Effector memory CD4-positive, alpha-beta T cell (primary cell): ENCODE measurements around the gene ANTXR1.
"Not testable (repeated sequence)": the region's sequence is repeated elsewhere in the genome, so short reads cannot be mapped to it uniquely, and the experiment has no call there.

Source experiments
- DNase-seq, 3 donors: peaks; one replicate each; pipeline ENCODE4 v3.0.0-alpha.2; 2020
- H3K27ac ChIP-seq: 2 replicates; pipeline ENCODE4 v1.7.0; 2013; ENCODE audit warnings: mild to moderate bottlenecking, low read length, moderate library complexity; ENCODE audit not compliant: insufficient read depth, poor library complexity, severe bottlenecking
- H3K27me3 ChIP-seq: replicated peaks from 2 replicates; pipeline ENCODE4 v1.7.0; 2013; ENCODE audit warnings: mild to moderate bottlenecking, low read length; ENCODE audit not compliant: insufficient read depth, control insufficient read depth, poor library complexity, severe bottlenecking
- H3K36me3 ChIP-seq: 2 replicates; pipeline ENCODE4 v1.7.0; 2013; ENCODE audit warnings: mild to moderate bottlenecking, low read length, moderate library complexity; ENCODE audit not compliant: control insufficient read depth, insufficient read depth
- H3K4me1 ChIP-seq: 2 replicates; pipeline ENCODE4 v1.7.0; 2013; ENCODE audit warnings: low read length, mild to moderate bottlenecking; ENCODE audit not compliant: control insufficient read depth, insufficient read depth, poor library complexity, severe bottlenecking
- H3K4me3 ChIP-seq: 2 replicates; pipeline ENCODE4 v1.7.0; 2013; ENCODE audit warnings: low read length, low read depth, mild to moderate bottlenecking; ENCODE audit not compliant: insufficient read depth, poor library complexity, severe bottlenecking
- H3K9me3 ChIP-seq: 2 replicates; pipeline ENCODE4 v1.7.0; 2013; ENCODE audit warnings: mild to moderate bottlenecking, low read length, moderate library complexity; ENCODE audit not compliant: control insufficient read depth

ANTXR1 gene

DNA sequence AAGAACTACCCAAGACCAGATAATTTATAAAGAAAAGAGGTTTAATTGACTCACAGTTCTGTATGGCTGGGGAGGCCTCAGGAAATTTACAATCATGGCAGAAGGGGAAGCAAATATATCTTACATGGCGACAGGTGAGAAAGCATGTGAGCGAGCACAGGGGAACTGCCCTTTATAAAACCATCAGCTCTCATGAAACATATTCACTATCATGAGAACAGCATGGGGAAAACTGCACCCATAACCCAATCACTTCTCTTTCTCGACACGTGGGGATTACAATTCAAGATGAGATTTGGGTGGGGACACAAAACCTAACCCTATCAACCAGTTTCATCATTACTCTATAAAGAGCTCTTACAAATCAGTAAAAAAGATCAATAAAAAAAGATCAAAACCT, 222.9 kb downstream of the ANTXR1 start:
- H3K9me3 ChIP-seq, H3K36me3 ChIP-seq, H3K4me3 ChIP-seq, H3K27ac ChIP-seq, H3K27me3 ChIP-seq, DNase-seq, H3K4me1 ChIP-seq: not testable (repeated sequence)

DNA sequence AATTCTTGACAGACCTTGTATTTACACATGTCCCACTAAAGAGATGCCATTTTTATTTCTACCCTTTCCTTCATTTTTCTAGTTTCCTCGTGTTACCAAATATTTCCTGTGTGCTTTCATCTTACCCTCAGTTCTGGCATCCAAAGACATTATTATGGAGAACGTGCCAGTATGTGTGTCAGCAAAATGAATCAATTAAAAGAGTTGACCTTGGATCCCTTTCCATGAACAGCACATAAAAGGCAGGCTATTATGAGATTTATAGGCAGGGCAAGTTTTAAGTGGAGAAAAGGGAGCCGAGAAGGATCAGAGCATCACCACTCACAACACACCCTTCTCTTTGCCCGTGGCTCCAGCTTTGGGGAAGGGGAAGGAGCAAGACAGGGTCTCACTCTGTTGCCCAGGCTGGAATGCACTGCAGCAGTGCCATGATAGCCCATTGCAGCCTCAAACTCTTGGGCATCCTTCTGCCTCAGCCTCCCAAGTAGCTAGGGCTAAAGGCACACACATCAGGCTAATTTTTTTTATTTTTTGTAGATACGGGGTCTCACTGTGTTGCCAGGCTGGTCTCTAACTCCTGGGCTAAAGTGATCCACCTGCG, 224.2 kb downstream of the ANTXR1 start:
- H3K4me1 ChIP-seq: no peaks in the 10 kb centered on the region
- H3K27ac ChIP-seq: no peak overlapping the region

DNA sequence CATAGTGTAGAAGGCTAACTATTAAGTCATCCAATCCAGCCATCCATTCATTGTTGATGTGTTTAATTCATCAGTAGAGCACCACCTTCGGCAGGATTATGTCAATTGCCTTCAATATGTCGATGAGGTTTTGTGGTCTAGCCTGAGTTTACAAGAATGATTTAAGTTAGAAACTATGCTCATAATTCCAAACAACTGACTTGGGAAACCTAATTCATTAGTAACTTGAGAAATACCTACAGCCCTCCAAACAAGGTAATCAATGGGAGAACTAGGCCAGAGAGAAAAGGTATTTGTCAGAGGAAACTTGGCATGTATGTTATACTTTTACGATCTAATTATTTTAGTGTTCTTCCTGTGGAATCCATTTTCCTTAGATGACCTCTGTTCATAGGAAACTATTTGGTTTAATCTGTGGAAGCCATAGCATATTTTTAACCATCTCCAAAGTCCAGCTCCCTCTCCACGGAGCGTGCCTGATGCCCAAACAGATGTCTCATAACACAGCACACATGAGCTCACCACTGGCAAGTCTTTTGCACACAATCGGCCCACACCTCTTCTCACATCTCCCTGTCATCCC, 225.6 kb downstream of the ANTXR1 start:
- DNase-seq: no peak

More for the DNA sequence above, 224.2 kb downstream of the ANTXR1 start:
- no peak for DNase-seq
- peaks cover 2% of the 10 kb centered on the region for H3K27me3 ChIP-seq
- no peaks in the 10 kb centered on the region for H3K9me3 ChIP-seq
- no peak overlapping the region for H3K4me3 ChIP-seq
- no peaks in the 10 kb centered on the region for H3K36me3 ChIP-seq

DNA sequence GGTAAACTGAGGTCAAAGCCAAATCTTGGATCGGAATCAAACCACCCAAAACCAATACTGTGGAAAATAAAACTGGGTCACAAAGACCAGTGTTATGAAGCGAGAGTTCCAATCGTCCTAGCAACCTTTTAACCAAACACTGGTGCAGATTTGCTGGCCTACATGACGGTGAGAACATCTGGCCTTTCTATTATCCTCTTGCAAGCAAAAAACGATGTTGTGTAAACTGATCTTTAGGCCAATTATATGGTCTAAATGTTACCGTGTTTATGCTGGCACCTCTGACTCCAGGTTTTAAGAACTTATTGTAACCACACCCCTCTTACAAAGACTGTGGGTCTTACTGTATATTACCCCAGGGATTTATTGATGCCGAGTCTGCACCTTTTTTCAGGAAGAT, 228.1 kb downstream of the ANTXR1 start:
- H3K4me3 ChIP-seq: no peak overlapping the region
- H3K36me3 ChIP-seq: no peaks in the 10 kb centered on the region
- H3K9me3 ChIP-seq: no peaks in the 10 kb centered on the region
- no peak overlapping the region for H3K27ac ChIP-seq
- H3K27me3 ChIP-seq: peaks cover 2% of the 10 kb centered on the region
- H3K4me1 ChIP-seq: no peaks in the 10 kb centered on the region
- DNase-seq: no peak

More for the DNA sequence above, 225.6 kb downstream of the ANTXR1 start:
- H3K9me3 ChIP-seq: no peaks in the 10 kb centered on the region
- H3K4me3 ChIP-seq: no peak overlapping the region
- H3K27me3 ChIP-seq: peaks cover 2% of the 10 kb centered on the region
- no peaks in the 10 kb centered on the region for H3K4me1 ChIP-seq
- no peak overlapping the region for H3K27ac ChIP-seq
- no peaks in the 10 kb centered on the region for H3K36me3 ChIP-seq

DNA sequence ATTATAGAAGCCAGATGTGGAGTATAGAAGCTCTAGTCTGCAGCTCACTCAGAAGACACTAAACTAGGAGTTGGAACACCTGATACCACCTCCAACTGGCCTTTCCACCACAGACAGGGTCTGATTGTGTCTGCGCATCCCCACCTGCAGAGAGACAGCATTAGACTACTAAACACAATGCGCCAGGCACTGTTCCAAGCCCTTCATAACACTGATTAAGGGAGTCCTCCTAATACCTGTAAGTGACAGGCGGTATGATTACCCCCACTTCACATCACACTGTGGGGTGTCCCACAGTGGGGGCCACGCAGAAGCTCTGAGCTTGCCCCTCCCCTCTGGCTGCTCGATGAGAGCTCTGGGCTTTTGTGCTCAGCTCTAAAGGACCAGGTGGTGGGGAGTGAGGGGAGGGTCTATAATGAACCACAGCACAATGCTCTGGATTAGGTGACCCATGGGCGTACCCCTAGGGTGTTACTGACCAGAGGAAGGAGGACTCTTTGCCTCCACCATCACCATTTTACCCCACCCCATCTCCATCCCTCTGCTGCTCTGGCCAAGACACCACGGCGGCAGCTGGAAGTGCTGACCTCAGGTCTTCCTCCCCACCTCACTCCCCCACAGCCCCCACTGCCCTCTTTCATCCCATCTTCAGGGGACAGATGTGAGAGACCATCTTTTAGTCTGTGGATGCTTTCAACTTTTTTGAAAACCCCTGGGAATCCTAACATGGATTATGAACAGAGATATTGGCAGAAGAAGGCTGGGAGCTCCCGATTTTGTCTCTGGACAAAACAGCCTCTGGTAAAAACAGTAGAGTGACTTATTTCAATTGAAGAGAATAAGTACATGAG, 228.9 kb downstream of the ANTXR1 start:
- DNase-seq: no peak
- H3K9me3 ChIP-seq: no peaks in the 10 kb centered on the region
- H3K4me3 ChIP-seq: no peak overlapping the region
- H3K27me3 ChIP-seq: peaks cover 2% of the 10 kb centered on the region
- no peaks in the 10 kb centered on the region for H3K4me1 ChIP-seq
- H3K27ac ChIP-seq: no peak overlapping the region
- H3K36me3 ChIP-seq: no peaks in the 10 kb centered on the region

DNA sequence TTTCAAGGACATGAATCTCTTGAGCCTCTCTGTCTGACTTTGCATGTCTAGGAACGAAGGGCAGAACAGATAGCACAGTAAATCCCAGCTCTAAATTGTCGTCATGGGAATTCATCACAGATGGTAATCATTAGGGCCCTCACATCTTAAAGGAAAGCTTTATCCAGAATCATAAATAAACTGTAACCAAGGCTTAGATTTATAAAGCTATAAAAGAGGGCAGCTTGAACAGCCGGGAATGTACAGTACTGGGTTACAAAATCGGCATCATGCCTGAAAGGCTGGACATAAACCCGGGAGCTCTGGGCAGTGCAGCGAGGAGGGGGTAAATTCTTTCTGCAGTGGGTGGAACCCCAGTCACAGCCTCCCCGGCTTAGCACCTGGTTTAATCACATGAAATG, 229.7 kb downstream of the ANTXR1 start:
- H3K27ac ChIP-seq: no peak overlapping the region
- H3K9me3 ChIP-seq: no peaks in the 10 kb centered on the region
- H3K36me3 ChIP-seq: no peaks in the 10 kb centered on the region
- peaks cover 2% of the 10 kb centered on the region for H3K27me3 ChIP-seq
- DNase-seq: no peak
- no peaks in the 10 kb centered on the region for H3K4me1 ChIP-seq
- H3K4me3 ChIP-seq: no peak overlapping the region

DNA sequence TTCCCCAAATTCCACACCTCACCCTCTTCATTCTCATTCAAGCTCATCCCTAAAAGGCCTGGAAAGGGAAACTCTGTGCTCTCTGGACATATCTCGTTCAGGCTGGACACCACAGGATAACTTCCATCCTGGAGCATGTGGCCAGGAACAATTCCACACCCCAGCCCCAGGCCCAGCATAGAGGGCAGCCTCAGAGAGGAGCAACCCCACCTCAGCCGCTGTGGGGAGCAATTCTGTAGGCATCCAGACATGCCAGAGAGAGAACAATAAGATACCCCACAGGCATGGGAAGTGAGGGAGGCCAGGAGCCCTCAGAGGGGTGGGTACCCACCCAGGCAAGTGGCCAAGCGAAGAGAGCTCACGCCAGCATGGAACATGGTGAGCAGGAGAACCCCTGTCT, 230.7 kb downstream of the ANTXR1 start:
- Histone ChIP-seq H3K4me1 (no peaks in the 10 kb centered on the region), H3K27ac (no peak overlapping the region), H3K27me3 (peaks cover 2% of the 10 kb centered on the region), H3K4me3 (no peak overlapping the region), H3K36me3 (no peaks in the 10 kb centered on the region), H3K9me3 (no peaks in the 10 kb centered on the region)
- DNase-seq: no peak

DNA sequence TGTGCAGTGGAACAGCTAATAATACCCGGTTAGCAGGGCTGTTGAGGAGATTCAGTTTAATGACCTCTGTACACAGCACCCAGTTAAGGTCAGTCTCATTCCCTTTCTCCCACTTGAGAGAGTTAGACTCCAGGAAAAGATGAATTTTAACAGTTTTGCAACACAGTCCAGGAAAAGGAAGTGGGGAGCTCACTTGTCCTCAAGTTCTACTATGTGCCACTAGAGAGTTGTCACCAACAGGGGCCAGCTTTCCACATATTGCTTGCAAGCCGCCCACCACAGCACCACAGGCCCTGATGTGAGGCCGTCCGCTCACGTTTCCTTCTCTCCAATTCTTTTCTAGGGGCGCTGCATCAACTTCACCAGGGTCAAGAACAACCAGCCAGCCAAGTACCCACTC, 231.9 kb downstream of the ANTXR1 start:
- no peaks in the 10 kb centered on the region for H3K9me3 ChIP-seq
- H3K27ac ChIP-seq: no peak overlapping the region
- no peaks in the 10 kb centered on the region for H3K4me1 ChIP-seq
- H3K36me3 ChIP-seq: no peaks in the 10 kb centered on the region
- no peak overlapping the region for H3K4me3 ChIP-seq
- peaks cover 2% of the 10 kb centered on the region for H3K27me3 ChIP-seq
- DNase-seq: no peak

DNA sequence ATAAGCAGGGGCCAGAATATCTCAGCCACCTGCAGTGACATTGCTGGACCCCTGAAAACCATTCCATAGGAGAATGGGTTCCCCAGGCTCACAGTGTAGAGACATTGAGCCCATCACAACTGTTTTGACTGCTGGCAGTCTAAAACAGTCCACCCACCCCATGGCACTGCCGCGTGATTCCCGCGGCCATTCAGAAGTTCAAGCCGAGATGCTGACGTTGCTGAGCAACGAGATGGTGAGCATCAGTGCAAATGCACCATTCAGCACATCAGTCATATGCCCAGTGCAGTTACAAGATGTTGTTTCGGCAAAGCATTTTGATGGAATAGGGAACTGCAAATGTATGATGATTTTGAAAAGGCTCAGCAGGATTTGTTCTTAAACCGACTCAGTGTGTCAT, 234.6 kb downstream of the ANTXR1 start:
- Histone ChIP-seq H3K9me3 (no peaks in the 10 kb centered on the region), H3K27ac (no peak overlapping the region), H3K36me3 (no peaks in the 10 kb centered on the region), H3K27me3 (no peaks in the 10 kb centered on the region), H3K4me3 (no peak overlapping the region), H3K4me1 (no peaks in the 10 kb centered on the region)
- no peak for DNase-seq

DNA sequence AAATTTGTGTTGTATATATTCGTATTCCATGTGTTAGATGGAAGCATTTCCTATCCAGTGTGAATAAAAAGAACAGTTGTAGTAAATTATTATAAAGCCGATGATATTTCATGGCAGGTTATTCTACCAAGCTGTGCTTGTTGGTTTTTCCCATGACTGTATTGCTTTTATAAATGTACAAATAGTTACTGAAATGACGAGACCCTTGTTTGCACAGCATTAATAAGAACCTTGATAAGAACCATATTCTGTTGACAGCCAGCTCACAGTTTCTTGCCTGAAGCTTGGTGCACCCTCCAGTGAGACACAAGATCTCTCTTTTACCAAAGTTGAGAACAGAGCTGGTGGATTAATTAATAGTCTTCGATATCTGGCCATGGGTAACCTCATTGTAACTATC, 235.3 kb downstream of the ANTXR1 start:
- DNase-seq: no peak
- Histone ChIP-seq H3K4me1 (no peaks in the 10 kb centered on the region), H3K9me3 (no peaks in the 10 kb centered on the region), H3K36me3 (no peaks in the 10 kb centered on the region), H3K27ac (no peak overlapping the region), H3K27me3 (no peaks in the 10 kb centered on the region), H3K4me3 (no peak overlapping the region)
